Rectal smooth muscle tissue (tissue), 1 donor: ENCODE measurements around the gene THSD7B.
"Not testable (repeated sequence)": the region's sequence is repeated elsewhere in the genome, so short reads cannot be mapped to it uniquely, and the experiment has no call there.

Experiments
- H3K27ac ChIP-seq: one replicate; pipeline ENCODE4 v1.7.0; 2013; ENCODE audit warnings: low read depth, low read length, inconsistent platforms
- H3K27me3 ChIP-seq: one replicate; pipeline ENCODE4 v1.7.0; 2013; ENCODE audit warnings: low read length; ENCODE audit not compliant: control insufficient read depth, insufficient read depth
- H3K36me3 ChIP-seq: one replicate; pipeline ENCODE4 v1.7.0; 2013; ENCODE audit warnings: low read length; ENCODE audit not compliant: control insufficient read depth, insufficient read depth
- H3K4me1 ChIP-seq: one replicate; pipeline ENCODE4 v1.7.0; 2013; ENCODE audit warnings: low read length; ENCODE audit not compliant: control insufficient read depth, insufficient read depth
- H3K4me3 ChIP-seq: one replicate; pipeline ENCODE4 v1.7.0; 2013; ENCODE audit warnings: low read length
- H3K9ac ChIP-seq: one replicate; pipeline ENCODE4 v1.7.0; 2013; ENCODE audit warnings: low read length

The THSD7B gene

DNA sequence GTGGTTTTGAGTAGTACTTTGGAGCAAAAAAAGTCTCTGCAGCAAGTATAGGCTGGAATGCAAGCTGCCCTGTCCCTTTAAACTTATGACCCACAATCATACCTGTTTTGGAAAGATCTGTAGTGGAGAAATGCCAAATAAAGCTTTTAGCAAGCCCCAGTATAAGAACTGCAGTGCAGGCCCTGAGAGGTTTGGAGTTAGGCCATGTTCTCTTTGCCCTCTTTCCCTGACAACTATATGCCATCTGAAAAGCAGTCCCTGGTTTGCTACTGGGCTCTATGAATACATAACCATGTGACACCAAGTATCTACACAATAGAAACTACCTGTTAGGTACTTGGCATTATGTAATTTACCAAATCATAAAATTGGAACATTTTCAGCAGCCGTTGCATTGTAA lies 931.6 kb downstream of the THSD7B start:
- H3K4me1 ChIP-seq: no peaks in the 10 kb centered on the region
- no peaks in the 10 kb centered on the region for H3K36me3 ChIP-seq
- no peak overlapping the region for H3K4me3 ChIP-seq
- no peak overlapping the region for H3K27ac ChIP-seq
- H3K9ac ChIP-seq: no peak overlapping the region
- H3K27me3 ChIP-seq: no peaks in the 10 kb centered on the region

DNA sequence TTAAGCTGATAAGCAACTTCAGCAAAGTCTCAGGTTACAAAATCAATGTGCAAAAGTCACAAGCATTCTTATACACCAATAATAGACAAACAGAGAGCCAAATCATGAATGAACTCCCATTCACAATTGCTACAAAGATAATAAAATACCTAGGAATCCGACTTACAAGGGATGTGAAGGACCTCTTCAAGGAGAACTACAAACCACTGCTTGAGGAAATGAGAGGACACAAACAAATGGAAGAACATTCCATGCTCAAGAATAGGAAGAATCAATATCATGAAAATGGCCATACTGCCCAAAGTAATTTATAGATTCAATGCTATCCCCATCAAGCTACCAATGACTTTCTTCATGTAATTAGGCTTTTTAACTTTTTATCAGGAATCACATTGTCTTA lies 934.9 kb downstream of the THSD7B start:
- not testable (repeated sequence) for H3K27me3 ChIP-seq, H3K36me3 ChIP-seq, H3K4me3 ChIP-seq, H3K27ac ChIP-seq, H3K4me1 ChIP-seq, H3K9ac ChIP-seq

DNA sequence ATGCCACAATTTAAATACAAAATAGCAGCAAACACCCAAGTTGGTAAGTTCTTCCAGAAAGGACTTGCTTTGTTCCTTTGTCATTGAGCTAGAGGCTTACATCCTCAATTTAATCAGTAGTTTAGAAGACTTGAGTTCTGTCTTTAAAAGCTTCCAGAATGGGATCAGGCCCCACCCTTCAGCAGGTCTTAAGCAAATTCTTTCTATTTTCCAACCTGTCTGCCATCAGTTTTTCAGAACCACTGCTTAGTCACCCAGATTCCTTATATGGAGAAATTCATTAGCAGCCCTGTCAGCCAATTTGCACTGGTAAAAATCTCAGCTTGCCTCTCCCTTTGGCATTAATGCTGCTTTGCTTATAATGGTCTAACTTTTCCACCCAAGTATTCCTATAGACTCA lies 935.3 kb downstream of the THSD7B start:
- Histone ChIP-seq H3K27ac (no peak overlapping the region), H3K27me3 (no peaks in the 10 kb centered on the region), H3K9ac (no peak overlapping the region), H3K36me3 (no peaks in the 10 kb centered on the region), H3K4me1 (no peaks in the 10 kb centered on the region), H3K4me3 (no peak overlapping the region)

DNA sequence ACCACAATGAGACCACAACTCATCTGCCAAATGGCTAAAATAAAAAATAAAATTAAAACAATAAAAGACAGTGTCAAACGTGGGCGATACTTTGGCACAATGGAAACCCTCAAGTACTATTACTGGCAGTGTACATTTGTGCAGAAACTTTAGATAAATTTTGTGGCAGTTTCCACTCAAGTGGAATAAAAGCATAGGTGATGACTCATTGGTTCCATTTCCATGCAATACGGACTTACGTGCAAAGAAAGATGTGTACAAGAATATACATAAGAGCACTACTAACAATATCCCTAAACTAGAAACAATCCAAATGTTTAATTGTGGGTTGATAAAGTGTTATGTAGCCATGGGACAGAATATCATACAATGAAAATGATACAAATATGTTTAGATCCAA lies 940.0 kb downstream of the THSD7B start:
- no peak overlapping the region for H3K27ac ChIP-seq
- no peak overlapping the region for H3K4me3 ChIP-seq
- H3K4me1 ChIP-seq: no peaks in the 10 kb centered on the region
- no peaks in the 10 kb centered on the region for H3K36me3 ChIP-seq
- H3K9ac ChIP-seq: no peak overlapping the region
- no peaks in the 10 kb centered on the region for H3K27me3 ChIP-seq

DNA sequence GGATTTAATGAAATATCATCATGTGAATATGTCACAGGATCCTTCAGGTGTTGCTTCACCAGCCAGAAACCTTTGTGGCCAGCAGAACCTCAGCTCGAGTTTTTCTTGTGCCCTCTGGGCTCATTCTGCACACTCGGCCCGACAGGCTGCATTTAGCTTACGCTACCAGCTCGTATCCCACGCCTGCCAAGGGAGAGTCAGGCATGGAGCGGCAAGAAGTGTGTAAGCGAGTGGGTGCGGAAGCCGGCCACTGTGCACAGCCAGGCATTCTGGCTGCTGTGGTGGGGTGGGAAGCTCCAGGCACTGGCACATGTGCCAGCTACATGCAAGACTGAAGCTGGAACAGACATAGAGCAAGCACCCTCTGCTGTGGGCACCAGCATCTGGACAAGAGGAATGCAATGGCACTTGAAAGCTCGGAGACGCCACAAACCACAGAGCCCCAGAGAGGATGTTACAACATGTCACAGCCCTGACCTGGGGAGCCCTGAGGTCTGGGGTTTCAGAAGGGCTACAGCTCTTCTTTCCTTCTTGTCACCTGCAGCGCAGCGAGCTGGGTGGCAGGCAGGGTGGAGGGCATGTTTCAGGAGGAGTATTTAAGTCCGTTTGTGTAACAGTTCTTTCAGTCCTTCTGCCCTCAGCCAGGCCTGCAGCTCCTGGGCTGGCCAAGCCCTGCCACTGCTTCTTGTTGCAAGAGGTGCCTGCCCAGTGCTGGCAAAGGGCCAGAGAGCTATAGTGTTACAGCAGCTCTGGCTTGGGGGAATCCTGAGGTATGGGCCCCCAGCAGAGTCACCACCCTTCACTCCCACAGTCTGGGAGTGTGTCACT lies 941.7 kb downstream of the THSD7B start:
- Histone ChIP-seq H3K27ac (no peak overlapping the region), H3K9ac (no peak overlapping the region), H3K4me3 (no peak overlapping the region), H3K36me3 (no peaks in the 10 kb centered on the region), H3K4me1 (no peaks in the 10 kb centered on the region), H3K27me3 (no peaks in the 10 kb centered on the region)

DNA sequence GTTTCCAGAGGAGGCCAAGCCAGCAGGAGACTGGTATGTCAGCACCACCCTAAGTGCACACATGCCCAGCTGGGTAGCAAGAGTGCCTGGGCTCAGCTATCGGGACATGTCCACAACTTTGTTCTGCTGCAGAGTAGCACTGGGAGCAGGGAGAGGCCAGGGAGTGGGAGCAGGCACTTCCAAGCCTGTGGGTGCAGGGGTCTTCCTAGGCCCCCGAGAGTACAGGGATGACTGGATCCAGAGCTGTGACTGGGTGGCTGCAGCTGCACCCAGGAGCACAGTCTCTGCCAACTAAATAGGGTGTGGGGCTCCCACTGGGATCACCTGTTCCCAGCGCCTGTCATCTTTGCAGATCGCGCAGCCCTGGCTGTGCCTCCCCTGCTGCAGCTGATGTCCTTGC lies 943.0 kb downstream of the THSD7B start:
- no peak overlapping the region for H3K9ac ChIP-seq
- H3K36me3 ChIP-seq: no peaks in the 10 kb centered on the region
- no peaks in the 10 kb centered on the region for H3K4me1 ChIP-seq
- H3K27me3 ChIP-seq: no peaks in the 10 kb centered on the region
- no peak overlapping the region for H3K27ac ChIP-seq
- H3K4me3 ChIP-seq: no peak overlapping the region

DNA sequence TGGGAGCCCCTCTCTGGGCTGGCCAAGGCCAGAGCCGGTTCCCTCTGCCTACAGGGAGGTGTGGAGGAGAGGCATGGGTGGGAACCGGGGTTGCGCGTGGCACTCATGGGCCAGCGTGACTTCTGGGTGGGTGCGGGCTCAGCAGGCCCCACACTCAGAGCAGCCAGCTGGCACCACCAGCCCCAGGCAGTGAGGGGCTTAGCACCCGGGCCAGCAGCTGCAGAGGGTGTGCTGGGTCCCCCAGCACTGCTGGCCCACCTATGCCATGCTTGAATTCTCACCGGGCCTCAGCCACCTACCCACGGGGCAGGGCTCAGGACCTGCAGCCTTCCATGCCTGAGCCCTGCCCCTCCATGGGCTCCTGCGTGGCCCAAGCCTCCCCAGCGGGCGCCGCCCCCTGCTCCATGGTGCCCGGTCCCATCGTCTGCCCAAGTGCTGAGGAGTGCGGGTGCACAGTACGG lies 950.4 kb downstream of the THSD7B start:
- no peaks in the 10 kb centered on the region for H3K36me3 ChIP-seq
- no peak overlapping the region for H3K9ac ChIP-seq
- H3K27ac ChIP-seq: no peak overlapping the region
- no peak overlapping the region for H3K4me3 ChIP-seq
- H3K4me1 ChIP-seq: no peaks in the 10 kb centered on the region
- no peaks in the 10 kb centered on the region for H3K27me3 ChIP-seq

DNA sequence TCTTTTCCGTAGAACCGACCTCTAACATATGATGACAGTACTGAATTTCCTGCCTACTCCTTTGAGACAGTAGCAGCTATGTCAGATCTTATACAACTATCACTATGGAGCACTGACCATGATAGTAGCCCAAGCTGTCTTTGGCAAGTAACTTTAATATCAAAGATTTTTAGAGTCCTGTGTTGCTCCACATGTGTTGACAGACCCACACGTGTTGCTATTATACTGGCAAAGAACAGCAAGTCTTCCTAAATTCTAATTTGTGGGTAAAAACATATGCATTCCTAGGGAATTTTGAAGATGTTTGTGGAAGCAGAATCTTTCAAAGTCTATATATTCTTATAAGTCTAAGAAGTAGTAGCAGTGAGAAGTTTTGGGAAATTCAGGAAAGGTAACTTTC lies 953.4 kb downstream of the THSD7B start:
- H3K4me1 ChIP-seq: no peaks in the 10 kb centered on the region

DNA sequence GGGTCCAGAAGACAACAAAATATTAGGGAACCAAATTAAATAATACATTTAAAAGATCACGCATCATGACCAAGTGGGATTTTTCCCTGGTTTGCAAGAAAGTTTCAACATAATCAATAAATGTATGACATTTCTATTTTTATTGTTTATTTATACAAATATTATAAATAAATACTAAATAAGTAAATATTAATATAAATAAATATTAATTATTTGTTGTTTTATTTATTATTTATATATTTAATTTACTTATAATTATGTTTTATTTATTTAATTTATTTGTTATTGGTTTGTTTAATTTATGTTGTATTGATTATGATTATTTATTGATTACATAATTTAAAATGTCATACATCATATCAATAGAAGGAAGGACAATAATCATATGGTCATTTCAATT lies 956.4 kb downstream of the THSD7B start:
- Histone ChIP-seq H3K4me3 (no peak overlapping the region), H3K4me1 (no peaks in the 10 kb centered on the region), H3K9ac (no peak overlapping the region), H3K27ac (no peak overlapping the region), H3K36me3 (no peaks in the 10 kb centered on the region), H3K27me3 (no peaks in the 10 kb centered on the region)

More for the DNA sequence above, 953.4 kb downstream of the THSD7B start:
- H3K36me3 ChIP-seq: no peaks in the 10 kb centered on the region
- no peak overlapping the region for H3K4me3 ChIP-seq
- H3K9ac ChIP-seq: no peak overlapping the region
- H3K27me3 ChIP-seq: no peaks in the 10 kb centered on the region
- H3K27ac ChIP-seq: no peak overlapping the region

DNA sequence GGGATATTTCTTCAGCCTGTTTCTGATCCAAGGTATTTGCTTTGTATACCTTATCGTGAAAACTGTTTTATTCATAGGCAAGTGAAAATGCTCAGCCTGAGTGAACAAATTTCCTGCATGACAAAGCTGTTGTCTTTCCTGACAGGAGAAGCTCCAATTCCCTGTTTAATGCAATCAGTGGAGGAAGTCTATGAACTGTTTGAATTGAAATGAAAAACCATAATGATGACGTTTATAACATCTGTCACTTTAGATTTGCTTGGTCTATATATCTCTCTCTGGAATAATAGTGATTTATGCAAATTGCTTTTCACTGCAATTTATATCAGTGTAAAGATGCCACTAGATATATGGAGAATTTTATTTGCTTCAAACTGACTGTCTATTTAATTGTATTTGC lies 959.6 kb downstream of the THSD7B start:
- Histone ChIP-seq H3K27ac (no peak overlapping the region), H3K27me3 (no peaks in the 10 kb centered on the region), H3K4me3 (no peak overlapping the region), H3K9ac (no peak overlapping the region), H3K36me3 (no peaks in the 10 kb centered on the region), H3K4me1 (no peaks in the 10 kb centered on the region)
